Motor neuron (in vitro differentiated cells): ENCODE results near the gene ENAM. TPM values are rescaled to one million over a fixed set of nuclear protein-coding genes. Genes with fewer than 3 reads are reported as not detected.
"Not testable (repeated sequence)": the region's sequence is repeated elsewhere in the genome, so short reads cannot be mapped to it uniquely, and the experiment has no call there.

Source experiments
- ATAC-seq, 8 experiments: fragments of 200-7000 bp; cut with Tn5 transposase; replicated peaks in 6 of 8; 2 replicates each; pipeline ENCODE4 v1.8.0; 2021; ENCODE audit warnings: mild to moderate bottlenecking in 8 of 8, moderate library complexity in 8 of 8
- H3K27ac ChIP-seq, 2 donors: fragments of 250-450 bp; sonication (Bioruptor Pico); 2 replicates each; pipeline ENCODE4 v1.9.0; 2021; ENCODE audit warnings: antibody characterized with exemption in 2 of 2, mild to moderate bottlenecking in 2 of 2, moderate library complexity in 1 of 2
- H3K4me1 ChIP-seq, 2 donors: fragments of 250-450 bp; sonication (Bioruptor Pico); replicated peaks in 1 of 2; 2 replicates each; pipeline ENCODE4 v1.6.1; 2021; ENCODE audit warnings: antibody characterized with exemption in 2 of 2, mild to moderate bottlenecking in 2 of 2, moderate library complexity in 1 of 2
- H3K4me3 ChIP-seq, 5 donors: fragments of 250-450 bp; sonication (Bioruptor Pico); 2 replicates each; pipeline ENCODE4 v1.9.0; 2021; ENCODE audit warnings: antibody characterized with exemption in 5 of 5, mild to moderate bottlenecking in 5 of 5, moderate library complexity in 4 of 5
- WGBS, 10 experiments: fragments of 450-650 bp; shearing (Covaris generic); methylation state at CpG; one replicate each; pipeline ENCODE4 v1.0.0; 2022; 5-methylcytosine and 5-hydroxymethylcytosine counted together
- in situ Hi-C, 9 experiments: fragments of 400-800 bp; cut with MboI; loops; one replicate each; pipeline ENCODE4 v1.15.0; 2021; ENCODE audit warnings: low sequenced_read_pairs in 9 of 9, low pct_unique_long_range_greater_than_20kb in 2 of 9; ENCODE audit not compliant: unreplicated experiment in 9 of 9
- total RNA-seq, 8 experiments: library from RNA; unstranded; fragments of 300-600 nt; gene quantifications; 2 replicates each; pipeline versions ENCODE4 v1.2.3 to v1.2.4, GENCODE V29; 2022

The ENAM gene
- total RNA-seq, 8 experiments from 2014 or later, result 0.05 to 0.33 (median 0.14) TPM; not detected in 2

GRCh38 chr4:70688795-70689231 is 60.3 kb downstream of the ENAM start:
- WGBS, 10 experiments, result 0 to 3% (median 0%) methylated on average over 2 to 15 of the region's 19 CpGs; no CpG with 5 or more reads in 3 of the 10 experiments
- ATAC-seq, result peak in 3 of 8 experiments; percentile 6 to 9 (median 8)
- in situ Hi-C loops, result no loop called here

DNA sequence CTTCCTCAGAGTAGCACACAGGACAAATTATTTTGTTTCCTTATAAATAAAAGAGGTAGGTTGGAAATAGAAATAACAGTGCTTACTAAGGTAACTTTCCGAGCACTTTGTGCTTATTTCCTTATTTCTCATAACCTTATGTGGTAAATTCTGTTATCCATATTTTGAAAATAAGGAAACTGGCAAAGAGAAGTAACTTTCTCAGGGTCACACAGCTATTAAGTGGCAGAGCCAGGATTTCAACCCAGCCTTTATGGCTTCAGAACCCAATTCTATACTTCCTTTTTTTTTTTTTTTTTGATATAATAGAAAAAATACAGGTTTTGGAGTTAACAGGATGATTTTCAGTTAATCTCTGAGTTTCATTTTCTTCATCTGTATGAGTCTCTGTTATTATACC is 63.1 kb downstream of the ENAM start:
- 60 to 100% (median 93%) methylated on average over 1 of the region's 1 CpG; no CpG with 5 or more reads in 2 of the 10 experiments for WGBS, 10 experiments
- H3K4me3 ChIP-seq, result no peak overlapping the region
- H3K27ac ChIP-seq, result no peak overlapping the region
- in situ Hi-C loops, result no loop called here
- peaks cover 16 to 22% of the 10 kb centered on the region in 2 donors for H3K4me1 ChIP-seq
- no peak for ATAC-seq

More at GRCh38 chr4:70688795-70689231, 60.3 kb downstream of the ENAM start:
- H3K27ac ChIP-seq, result peak overlapping the region; percentile 76 to 96
- peak overlapping the region; percentile 64 to 86 (median 75) for H3K4me3 ChIP-seq
- H3K4me1 ChIP-seq, result peaks cover 16 to 22% of the 10 kb centered on the region in 2 donors

- WGBS, 10 experiments, result 83 to 100% (median 100%) methylated on average over 1 to 7 of the region's 7 CpGs; no CpG with 5 or more reads in 3 of the 10 experiments
- H3K27ac ChIP-seq, in situ Hi-C loops, H3K4me3 ChIP-seq, ATAC-seq: not testable (repeated sequence)
- H3K4me1 ChIP-seq, result peaks cover 8 to 17% of the 10 kb centered on the region in 2 donors
Measured at GRCh38 chr4:70694633-70695032, 66.1 kb downstream of the ENAM start.

Other genes starting within 250 kb of the ENAM start
- gene SMR3B, start 245.6 kb upstream of the ENAM start, total RNA-seq, result 1 to 10 TPM in 1 of 8 experiments, under 1 TPM in 3, not detected in 4; 0.32 to 1.8 (median 0.63) TPM
- gene OPRPN, start 230.8 kb upstream of the ENAM start, total RNA-seq, result 1 to 10 TPM in 1 of 8 experiments, under 1 TPM in 3, not detected in 4; 0.41 to 2.5 (median 0.51) TPM
- gene MUC7, start 156.5 kb upstream of the ENAM start, total RNA-seq, result 1 to 10 TPM in 1 of 8 experiments, under 1 TPM in 5, not detected in 2; 0.20 to 1.3 (median 0.44) TPM
- gene AMTN, start 110.2 kb upstream of the ENAM start, total RNA-seq, result 10 to 100 TPM in 1 of 8 experiments, 1 to 10 TPM in 1, under 1 TPM in 1, not detected in 5; 0.46 to 55.5 (median 2.6) TPM
- gene AMBN, start 36.5 kb upstream of the ENAM start, total RNA-seq, result under 1 TPM in 4 of 8 experiments, not detected in 4; 0.14 to 0.28 (median 0.19) TPM
- not detected for gene JCHAIN, start 37.8 kb downstream of the ENAM start, total RNA-seq
- gene UTP3, start 59.8 kb downstream of the ENAM start, total RNA-seq, result 10 to 100 TPM; 16.0 to 47.3 (median 27.0) TPM
- 100 to 1,000 TPM in 5 of 8 experiments, 10 to 100 TPM in 3; 34.1 to 227 (median 185) TPM for gene RUFY3, start 93.2 kb downstream of the ENAM start, total RNA-seq
- 10 to 100 TPM; 43.0 to 99.5 (median 66.4) TPM for gene GRSF1, start 211.1 kb downstream of the ENAM start, total RNA-seq